IPS-NIHi7 (cell line): ENCODE results near the gene C3orf70.

Experiments used
- DNase-seq: peaks from one replicate; pipeline ENCODE4 v3.0.0; 2012; ENCODE audit warnings: mixed read lengths; ENCODE audit errors: extremely low spot score

The C3orf70 gene

DNA sequence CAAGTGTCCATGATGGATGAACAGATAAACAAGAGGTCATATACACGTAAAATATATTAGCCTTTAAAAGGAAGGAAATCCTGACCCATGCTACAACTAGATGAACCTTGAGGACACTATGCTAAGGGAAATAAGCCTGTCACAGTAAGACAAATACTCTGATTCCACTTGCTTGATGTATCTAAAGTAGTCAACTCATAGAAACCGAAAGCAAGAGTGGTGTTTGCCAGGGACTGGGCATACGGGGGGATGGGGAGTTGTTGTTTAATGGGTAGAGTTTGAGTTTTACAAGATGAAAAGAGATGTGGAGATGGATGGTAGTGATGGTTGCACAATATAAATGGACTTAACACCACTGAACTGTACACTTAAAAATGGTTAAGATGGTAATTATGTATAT lies 65.4 kb downstream of the C3orf70 start:
- no peak for DNase-seq

DNA sequence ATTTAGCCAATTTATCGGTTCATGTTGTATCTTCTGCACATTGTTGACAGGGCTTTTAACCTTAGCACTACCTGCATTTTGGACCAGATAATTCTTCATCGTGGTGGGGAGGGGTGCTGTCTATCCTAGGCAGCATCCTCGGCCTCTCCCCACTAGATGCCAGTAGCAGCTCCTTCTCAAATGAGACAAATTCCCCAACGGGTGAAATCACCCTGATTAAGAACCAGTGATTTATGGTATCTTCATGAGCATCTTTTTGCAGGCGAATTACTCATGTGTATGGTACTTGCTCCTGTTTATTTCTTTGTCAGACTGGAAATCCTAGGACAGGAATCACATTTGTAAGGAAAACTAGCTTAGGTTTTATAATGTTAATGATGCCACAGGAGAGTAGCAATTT lies 68.0 kb downstream of the C3orf70 start:
- no peak for DNase-seq

DNA sequence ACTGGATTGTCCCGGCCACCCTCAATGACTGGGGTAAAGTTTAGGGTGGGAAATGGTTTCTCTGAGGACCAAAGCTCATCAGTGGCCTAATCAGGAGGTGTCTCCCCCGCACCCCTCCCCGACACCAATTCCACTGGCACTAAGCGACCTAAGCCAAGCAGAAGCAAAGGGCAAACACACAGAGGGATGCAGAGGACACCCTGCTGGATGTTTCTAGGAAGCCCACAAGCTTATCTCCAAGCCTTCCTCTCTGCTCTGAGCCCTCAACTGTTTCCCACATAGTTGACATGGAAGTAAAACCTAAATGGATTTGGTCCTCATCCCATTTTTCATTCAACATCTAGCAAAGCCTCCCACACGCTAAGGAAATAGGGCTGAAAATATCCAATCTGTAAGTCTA lies 68.5 kb downstream of the C3orf70 start:
- DNase-seq: no peak

GRCh38 chr3:185082829-185083228 lies 70.0 kb downstream of the C3orf70 start:
- no peak for DNase-seq

DNA sequence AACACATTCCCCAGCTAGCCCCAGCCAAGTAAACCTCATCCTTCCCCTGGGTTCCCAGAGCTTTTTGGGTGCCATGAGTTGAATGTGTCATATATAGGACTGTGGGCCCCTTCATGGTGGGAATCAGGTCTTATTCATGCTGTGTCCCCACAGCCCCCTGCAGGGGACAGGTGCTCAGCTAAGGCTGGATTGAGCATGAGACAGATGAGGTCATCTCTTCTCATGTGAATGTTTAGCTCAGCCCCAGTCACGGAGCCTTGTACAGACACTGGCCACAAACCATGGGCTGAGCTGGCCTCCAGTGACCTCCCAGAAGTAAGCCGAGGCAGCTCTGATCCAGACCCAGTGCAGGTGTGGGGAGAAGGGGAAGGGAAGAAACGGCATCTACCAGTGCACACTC lies 70.7 kb downstream of the C3orf70 start:
- DNase-seq: no peak

- DNase-seq: no peak
Observed at GRCh38 chr3:185081521-185081920, 71.3 kb downstream of the C3orf70 start.

- DNase-seq: no peak
Observed at GRCh38 chr3:185079625-185080024, 73.2 kb downstream of the C3orf70 start.

- DNase-seq: no peak
Observed at GRCh38 chr3:185076219-185076618, 76.6 kb downstream of the C3orf70 start.

DNA sequence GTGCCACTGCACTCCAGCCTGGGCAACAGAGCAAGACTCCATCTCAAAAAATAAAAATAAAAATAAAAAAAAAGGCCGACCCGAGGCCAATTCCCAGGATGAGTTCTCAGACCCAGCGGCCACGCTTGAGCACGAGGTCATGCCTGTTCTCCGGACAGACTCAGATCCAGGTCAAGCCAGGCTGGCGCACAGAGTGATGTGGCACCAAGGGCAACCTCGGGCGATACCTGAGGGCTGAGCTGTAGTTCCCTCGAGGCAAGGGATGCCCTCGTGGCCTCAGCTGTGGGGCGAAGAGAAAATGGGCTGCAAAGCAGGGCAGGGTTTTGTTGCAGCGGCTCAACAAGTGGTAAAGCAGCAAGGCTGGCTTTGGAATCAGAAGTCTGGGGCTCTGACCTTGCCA lies 77.3 kb downstream of the C3orf70 start:
- no peak for DNase-seq

GRCh38 chr3:185071287-185071800 lies 81.5 kb downstream of the C3orf70 start:
- DNase-seq: peak; percentile 37

GRCh38 chr3:185070491-185071286 lies 82.2 kb downstream of the C3orf70 start:
- DNase-seq: peak; percentile 75

DNA sequence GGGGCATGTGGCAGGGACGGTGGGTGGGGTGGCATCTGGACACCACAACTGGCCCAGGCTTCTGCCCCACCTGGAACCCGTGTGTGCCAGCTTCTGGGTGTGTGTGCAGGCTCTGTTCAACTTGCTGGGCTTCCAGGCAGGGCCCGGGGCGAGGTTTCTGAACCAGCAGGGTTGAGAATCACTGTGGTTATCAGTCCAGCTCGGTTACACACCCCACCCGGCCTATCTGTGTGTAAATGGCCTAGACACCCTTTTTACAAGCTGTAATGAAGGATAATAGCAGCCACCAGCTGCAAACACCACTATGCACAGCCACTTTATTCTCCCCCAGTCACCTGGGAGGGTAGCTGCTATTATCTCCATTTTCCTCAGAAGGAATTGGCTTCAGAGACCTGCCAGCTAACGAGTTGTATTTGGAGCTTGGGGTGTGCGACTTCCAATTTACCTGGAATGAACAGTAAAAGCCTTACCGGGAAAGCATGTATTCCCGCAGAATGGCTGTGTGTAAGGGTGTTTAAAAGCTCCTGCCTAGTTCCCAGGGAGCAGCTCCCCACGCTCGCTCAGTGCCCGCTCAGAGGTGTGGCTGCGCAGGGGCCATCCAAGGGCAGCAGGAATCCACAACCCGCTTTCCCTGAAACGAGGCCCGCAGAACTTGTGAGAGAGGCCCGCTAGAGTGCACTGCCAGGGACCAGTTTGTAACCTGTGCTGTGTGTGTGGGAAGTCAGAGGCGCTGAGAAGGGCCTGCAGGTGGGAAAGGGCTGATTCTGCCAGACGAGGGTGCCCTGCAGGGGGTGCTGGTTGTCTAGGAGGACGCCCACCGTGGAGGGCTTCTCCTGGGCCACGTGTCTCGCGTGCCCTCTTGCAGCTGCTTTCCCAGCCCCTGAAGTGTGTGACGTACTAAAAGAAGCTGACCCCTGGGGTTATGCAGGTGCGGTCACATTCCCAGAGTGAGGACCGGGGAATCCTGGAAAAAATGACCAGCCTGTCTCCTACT lies 83.5 kb downstream of the C3orf70 start:
- peak; percentile 80 for DNase-seq

DNA sequence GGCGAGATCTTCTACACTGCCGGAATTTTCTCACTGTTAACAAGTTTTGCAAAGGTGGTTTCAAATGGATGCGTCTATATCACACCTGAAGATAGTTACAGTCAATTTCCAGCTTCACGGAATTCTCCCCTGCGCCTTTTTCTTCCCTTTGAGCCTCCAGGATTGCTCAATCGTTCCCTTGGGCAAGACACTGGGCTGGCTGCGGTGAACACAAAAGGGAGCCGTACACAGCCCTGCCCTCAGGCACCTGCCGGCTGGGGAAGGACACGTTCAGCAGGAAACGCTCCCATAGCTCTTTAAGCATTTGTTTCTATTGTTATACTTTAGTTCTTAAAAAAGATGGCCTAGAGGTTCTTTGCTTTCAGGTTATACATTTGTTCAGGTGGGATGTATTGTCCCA lies 85.7 kb downstream of the C3orf70 start:
- DNase-seq: no peak

- DNase-seq: no peak
Observed at GRCh38 chr3:185066251-185066650, 86.6 kb downstream of the C3orf70 start.

DNA sequence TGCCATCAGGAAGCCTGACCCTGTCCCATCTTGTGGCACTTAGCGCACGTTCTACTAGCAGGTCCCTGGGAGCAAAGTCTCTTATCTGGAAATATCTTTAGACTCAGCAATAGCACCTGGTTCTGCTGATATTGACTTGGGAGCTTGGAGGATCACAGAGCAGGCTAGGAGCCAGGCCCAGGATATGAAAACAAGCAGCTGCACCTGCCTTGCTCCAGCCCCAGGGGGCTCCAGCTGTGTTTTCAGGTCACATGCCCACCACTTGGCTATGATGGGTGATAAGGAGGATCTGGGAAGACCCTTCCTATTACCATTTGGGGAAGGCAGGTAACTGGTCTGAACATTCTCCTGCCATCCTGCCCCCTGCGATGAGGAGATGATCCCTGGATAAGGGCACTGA lies 87.8 kb downstream of the C3orf70 start:
- no peak for DNase-seq

GRCh38 chr3:185063431-185063830 lies 89.4 kb downstream of the C3orf70 start:
- no peak for DNase-seq

DNA sequence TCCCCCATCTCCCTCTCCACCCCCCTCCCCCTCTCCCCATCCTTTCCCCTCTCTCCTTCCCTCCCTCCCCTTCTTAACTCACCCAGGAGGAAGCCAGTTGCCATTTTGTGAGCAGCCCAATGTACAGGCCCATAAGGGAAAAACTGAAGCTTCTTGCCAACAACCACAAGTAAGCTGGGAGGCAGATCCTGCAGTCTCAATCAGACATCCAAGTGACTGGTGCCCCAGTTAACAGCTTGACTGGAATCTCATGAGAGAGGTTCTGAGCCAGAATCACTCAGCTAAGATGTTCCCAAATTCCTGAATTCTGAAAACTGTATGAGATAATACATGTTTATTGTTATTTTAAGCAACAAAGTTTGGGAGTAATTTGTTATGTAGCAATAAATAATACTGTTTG lies 90.7 kb downstream of the C3orf70 start:
- no peak for DNase-seq

DNA sequence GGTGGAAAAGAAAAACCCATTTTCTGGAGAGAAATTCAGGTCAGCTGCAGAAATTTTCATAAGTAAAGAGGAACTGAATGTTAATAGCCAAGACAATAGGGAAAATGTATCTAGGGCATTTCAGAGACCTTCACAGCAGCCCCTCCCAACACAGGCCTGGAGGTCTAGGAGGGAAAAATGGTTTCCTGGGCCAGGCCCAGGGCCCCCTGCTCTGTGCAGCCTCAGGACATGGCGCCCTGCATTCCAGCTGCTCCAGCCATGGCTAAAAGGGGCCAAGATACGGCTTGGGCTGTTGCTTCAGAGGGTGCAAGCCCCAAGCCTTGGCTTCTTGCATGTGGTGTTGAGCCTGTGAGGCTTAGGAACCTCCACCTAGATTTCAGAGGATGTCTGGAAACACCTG lies 92.2 kb downstream of the C3orf70 start:
- DNase-seq: no peak

DNA sequence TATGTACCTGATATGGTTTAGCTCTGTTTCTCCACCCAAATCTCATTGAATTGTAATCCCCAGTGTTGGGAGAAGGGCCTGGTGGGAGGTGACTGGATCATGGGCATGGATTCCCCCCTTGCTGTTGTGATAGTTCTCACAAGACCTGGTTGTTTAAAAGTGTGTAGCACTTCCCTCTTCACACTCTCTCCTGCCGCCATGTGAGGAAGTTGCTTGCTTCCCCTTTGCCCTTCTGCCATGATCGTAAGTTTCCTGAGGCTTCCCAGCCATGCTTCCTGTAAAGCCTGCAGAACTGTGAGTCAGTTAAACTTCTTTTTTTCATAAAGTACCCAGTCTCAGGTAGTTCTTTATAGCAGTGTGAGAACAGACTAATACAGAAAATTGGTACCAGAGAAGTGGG lies 93.1 kb downstream of the C3orf70 start:
- DNase-seq: no peak

DNA sequence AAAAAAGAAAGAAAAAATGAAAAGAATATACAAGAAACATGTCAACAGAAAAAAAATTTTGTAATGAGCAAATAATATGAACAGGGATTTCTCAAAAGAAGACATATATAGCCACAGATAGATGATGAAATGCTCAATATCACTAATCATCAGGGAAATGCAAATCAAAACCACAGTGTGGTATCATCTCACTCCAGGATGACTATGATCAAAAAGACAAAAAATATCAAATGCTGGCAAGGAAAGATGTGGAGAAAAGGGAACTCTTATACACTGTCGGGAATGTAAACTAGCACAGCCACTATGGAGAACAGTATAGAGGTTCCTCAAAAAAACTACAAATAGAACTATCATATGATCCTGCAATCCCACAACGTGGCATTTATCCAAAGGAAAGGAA lies 94.1 kb downstream of the C3orf70 start:
- DNase-seq: no peak

GRCh38 chr3:185057829-185058228 lies 95.0 kb downstream of the C3orf70 start:
- DNase-seq: no peak

DNA sequence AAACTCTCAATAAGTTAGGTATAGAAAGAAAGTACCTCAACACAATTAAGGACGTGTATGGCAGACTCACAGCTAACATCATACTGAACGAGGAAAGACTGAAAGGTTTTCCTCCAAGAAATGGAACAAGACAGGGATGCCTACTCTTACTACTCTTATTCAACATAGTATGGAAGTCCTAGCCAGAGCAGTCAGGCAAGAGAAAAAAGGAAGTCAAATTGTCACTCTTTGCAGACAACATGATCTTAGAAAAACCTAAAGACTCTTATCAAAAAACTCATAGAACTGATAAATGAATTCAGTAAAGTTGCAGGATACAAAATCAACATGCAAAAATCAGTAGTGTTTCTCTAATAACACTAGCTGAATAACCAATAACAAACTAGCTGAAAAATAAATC lies 96.0 kb downstream of the C3orf70 start:
- no peak for DNase-seq

GRCh38 chr3:185052631-185053030 lies 100.2 kb downstream of the C3orf70 start:
- DNase-seq: peak; percentile 20
